Suprapubic skin (tissue), 3 donors: ENCODE measurements around the gene IDI1.

Experiments used
- CTCF ChIP-seq, 2 donors: fragments of 200-600 bp in 1 of 2; fragments of 450-650 bp in 1 of 2; sonication (generic) in 1 of 2; IDR thresholded peaks; one replicate each; pipeline ENCODE4 v1.5.1; 2016 to 2019; ENCODE audit warnings: antibody characterized with exemption in 2 of 2, mild to moderate bottlenecking in 1 of 2, moderate library complexity in 1 of 2
- POLR2A ChIP-seq, 2 donors: fragments of 450-650 bp; IDR thresholded peaks; one replicate each; pipeline ENCODE4 v1.6.1; 2017; ENCODE audit warnings: antibody characterized with exemption in 2 of 2, mild to moderate bottlenecking in 2 of 2, moderate library complexity in 2 of 2

- TF ChIP-seq CTCF (IDR thresholded peaks at IDR 0.05), result no peak
- TF ChIP-seq POLR2A (IDR thresholded peaks at IDR 0.05), result no peak
Measured at GRCh38 chr10:1029838-1030237, 19.1 kb downstream of the IDI1 start.
